B cell (primary cell): ENCODE data around the gene CCDC186. TPM values are rescaled to one million over a fixed set of nuclear protein-coding genes. Genes with fewer than 3 reads are reported as not detected.

ENCODE experiments used
- ATAC-seq: fragments of 200-7000 bp; cut with Tn5 transposase; one replicate; pipeline ENCODE4 v1.10.0; 2021; ENCODE audit warnings: low read depth, mild to moderate bottlenecking, moderate number of reproducible peaks, moderate library complexity
- CTCF ChIA-PET: fragments of 350-600 bp; sonication (Branson Sonifier 250); formaldehyde crosslinking; loops from one replicate; lab custom pipeline; 2021; ENCODE audit warnings: antibody characterized with exemption, inconsistent platforms; lab: Charles Lee
- POLR2A ChIA-PET: fragments of 350-600 bp; sonication (Branson Sonifier 250); formaldehyde crosslinking; loops from one replicate; lab custom pipeline; 2021; ENCODE audit warnings: antibody characterized with exemption; lab: Charles Lee
- DNase-seq: peaks from one replicate; pipeline ENCODE4 v3.0.0; 2013
- H2AFZ ChIP-seq: 2 replicates; pipeline ENCODE4 v1.6.1; 2012; ENCODE audit warnings: mild to moderate bottlenecking, low read depth, low read length; ENCODE audit not compliant: insufficient read depth, poor library complexity, severe bottlenecking
- H3K27ac ChIP-seq, 2 donors: 1 replicate in 1 of 2; 2 replicates in 1 of 2; pipeline ENCODE4 v1.5.1; 2012 to 2013; ENCODE audit warnings: low read length in 2 of 2, mild to moderate bottlenecking in 2 of 2, moderate library complexity in 1 of 2
- H3K27me3 ChIP-seq, 4 experiments: fragments of 200-600 bp in 1 of 4; sonication (generic) in 1 of 4; replicated peaks in 1 of 4; 1 replicate in 2 of 4; 2 replicates in 2 of 4; pipeline versions ENCODE4 v1.6.1 to v1.7.0; 2013 to 2016; ENCODE audit warnings: low read length in 3 of 4, mild to moderate bottlenecking in 2 of 4, mixed read lengths in 1 of 4, moderate library complexity in 1 of 4; ENCODE audit not compliant: insufficient read depth in 4 of 4, control insufficient read depth in 3 of 4; ENCODE audit errors: control extremely low read depth in 1 of 4
- H3K36me3 ChIP-seq, 2 experiments: replicated peaks in 1 of 2; 1 replicate in 1 of 2; 2 replicates in 1 of 2; pipeline versions ENCODE4 v1.6.1 to v1.7.1; 2013; ENCODE audit warnings: low read length in 1 of 2; ENCODE audit not compliant: insufficient read depth in 2 of 2, control insufficient read depth in 1 of 2; ENCODE audit errors: control extremely low read depth in 1 of 2, extremely low read depth in 1 of 2
- H3K4me1 ChIP-seq, 2 donors: fragments of 200-600 bp in 1 of 2; sonication (generic) in 1 of 2; 1 replicate in 1 of 2; 2 replicates in 1 of 2; pipeline versions ENCODE4 v1.5.1 to v1.6.1; 2013 to 2017; ENCODE audit warnings: low read length in 2 of 2; ENCODE audit not compliant: control insufficient read depth in 2 of 2, insufficient read depth in 2 of 2
- H3K4me2 ChIP-seq: replicated peaks from 2 replicates; pipeline ENCODE3; 2012; ENCODE audit warnings: mild to moderate bottlenecking, low read depth, low read length; ENCODE audit not compliant: poor library complexity, severe bottlenecking
- H3K4me3 ChIP-seq, 5 experiments: fragments of 200-600 bp in 1 of 5; sonication (generic) in 1 of 5; 1 replicate in 3 of 5; 2 replicates in 2 of 5; pipeline versions ENCODE4 v1.5.1 to v1.7.0; 2011 to 2016; ENCODE audit warnings: low read length in 4 of 5, mild to moderate bottlenecking in 4 of 5, low read depth in 2 of 5, control low read depth in 1 of 5, moderate library complexity in 1 of 5; ENCODE audit not compliant: insufficient read depth in 1 of 5; ENCODE audit errors: control extremely low read depth in 1 of 5, extremely low read depth in 1 of 5
- H3K79me2 ChIP-seq: fragments of 200-600 bp; sonication (generic); one replicate; pipeline ENCODE4 v1.6.0; 2016; ENCODE audit warnings: low read length; ENCODE audit not compliant: control insufficient read depth, insufficient read depth
- H3K9ac ChIP-seq: fragments of 200-600 bp; sonication (generic); 2 replicates; pipeline ENCODE4 v1.6.1; 2017; ENCODE audit warnings: mild to moderate bottlenecking, low read length, moderate library complexity
- H3K9me3 ChIP-seq, 3 donors: one replicate each; pipeline versions ENCODE4 v1.6.1 to v1.7.1; 2013; ENCODE audit warnings: low read length in 2 of 3; ENCODE audit not compliant: control insufficient read depth in 2 of 3, insufficient read depth in 1 of 3; ENCODE audit errors: control extremely low read depth in 1 of 3
- H4K20me1 ChIP-seq: 2 replicates; pipeline ENCODE4 v1.6.0; 2012; ENCODE audit warnings: mild to moderate bottlenecking, low read length; ENCODE audit not compliant: insufficient read depth, control insufficient read depth, poor library complexity, severe bottlenecking
- H3K27ac Mint-ChIP-seq: one replicate; pipeline ENCODE4 v1.8.0; 2021; ENCODE audit warnings: mixed read lengths
- H3K27me3 Mint-ChIP-seq: one replicate; pipeline ENCODE4 v1.8.0; 2021; ENCODE audit warnings: mixed read lengths
- H3K4me1 Mint-ChIP-seq: one replicate; pipeline ENCODE4 v1.8.0; 2021; ENCODE audit warnings: mixed read lengths
- H3K4me3 Mint-ChIP-seq: one replicate; pipeline ENCODE4 v1.8.0; 2021; ENCODE audit warnings: mixed read lengths
- H3K9me3 Mint-ChIP-seq: one replicate; pipeline ENCODE4 v1.8.0; 2022; ENCODE audit warnings: mixed read lengths; ENCODE audit not compliant: insufficient read depth
- CTCF ChIP-seq: fragments of 200-600 bp; IDR thresholded peaks from one replicate; pipeline ENCODE4 v1.8.0; 2022; ENCODE audit warnings: antibody characterized with exemption, mild to moderate bottlenecking
- EZH2 ChIP-seq: IDR thresholded peaks from 2 replicates; pipeline ENCODE4 v1.6.1; 2012; ENCODE audit warnings: borderline replicate concordance, low read depth, mild to moderate bottlenecking, moderate library complexity, low read length; ENCODE audit not compliant: insufficient read depth, poor library complexity, severe bottlenecking
- WGBS: methylation state at CpG from one replicate; pipeline ENCODE4 v1.1.5; 2013; ENCODE audit warnings: missing lambda C conversion rate; ENCODE audit not compliant: insufficient coverage; 5-methylcytosine and 5-hydroxymethylcytosine counted together
- intact Hi-C: fragments of 100-400 bp; cut with micrococcal nuclease; formaldehyde crosslinking; loops from one replicate; pipeline ENCODE4 v1.10.0; 2022
- polyA plus RNA-seq: library from polyadenylated mRNA; depleted of rRNA; stranded (reverse); fragments of >200 nt; gene quantifications from 2 replicates; pipeline ENCODE4 v1.2.3, GENCODE V29; 2012
- total RNA-seq, 2 donors: library from RNA; stranded (reverse); fragments of 120-200 nt in 1 of 2; gene quantifications; 1 replicate in 1 of 2; 2 replicates in 1 of 2; pipeline versions ENCODE4 v1.2.3 to v1.2.4, GENCODE V29; 2013 to 2022

Gene CCDC186
- total and polyA plus RNA-seq, 2 donors (not counting 1 experiment from before 2014, with no cell fraction given): 8.0 to 33.8 TPM

GRCh38 chr10:114189700-114190099 lies 15.7 kb upstream of the CCDC186 start:
- intact Hi-C loops: no loop called here
- no peak overlapping the region for H3K4me3 Mint-ChIP-seq
- TF ChIP-seq EZH2 (no peak), CTCF (no peak)
- peaks cover 8% of the 10 kb centered on the region for H3K4me1 Mint-ChIP-seq
- POLR2A ChIA-PET: no interaction called here
- H3K4me3 ChIP-seq: no peak overlapping the region
- no peak for ATAC-seq
- CTCF ChIA-PET: no interaction called here
- H3K4me1 ChIP-seq: peaks cover 6 to 8% of the 10 kb centered on the region in 2 donors
- H3K27me3 Mint-ChIP-seq: peaks cover 9% of the 10 kb centered on the region
- H4K20me1 ChIP-seq: no peaks in the 10 kb centered on the region
- no peak overlapping the region for H3K9ac ChIP-seq
- no peaks in the 10 kb centered on the region for H3K27me3 ChIP-seq
- no peaks in the 10 kb centered on the region for H3K9me3 ChIP-seq
- no peak for DNase-seq
- no CpG with 5 or more reads among the region's 8 CpGs for WGBS
- no peak overlapping the region for H3K27ac ChIP-seq
- no peak overlapping the region for H3K27ac Mint-ChIP-seq
- no peak overlapping the region for H3K4me2 ChIP-seq
- H3K79me2 ChIP-seq: no peaks in the 10 kb centered on the region
- H3K36me3 ChIP-seq: no peaks in the 10 kb centered on the region
- no peak overlapping the region for H2AFZ ChIP-seq
- no peaks in the 10 kb centered on the region for H3K9me3 Mint-ChIP-seq

- DNase-seq (no peak), ATAC-seq (no peak)
- ChIA-PET POLR2A (no interaction called here), CTCF (no interaction called here)
- H2AFZ ChIP-seq: no peak overlapping the region
- H3K27me3 ChIP-seq: no peaks in the 10 kb centered on the region
- no CpG with 5 or more reads among the region's 3 CpGs for WGBS
- H3K36me3 ChIP-seq: no peaks in the 10 kb centered on the region
- intact Hi-C loops: no loop called here
- no peaks in the 10 kb centered on the region for H3K9me3 ChIP-seq
- H3K4me1 ChIP-seq: peaks cover 6 to 8% of the 10 kb centered on the region in 2 donors
- peaks cover 8% of the 10 kb centered on the region for H3K4me1 Mint-ChIP-seq
- no peak for TF ChIP-seq EZH2
- no peak for TF ChIP-seq CTCF
- H3K27ac Mint-ChIP-seq: no peak overlapping the region
- no peak overlapping the region for H3K4me2 ChIP-seq
- no peaks in the 10 kb centered on the region for H3K79me2 ChIP-seq
- H3K4me3 Mint-ChIP-seq: no peak overlapping the region
- H3K9ac ChIP-seq: no peak overlapping the region
- H3K27me3 Mint-ChIP-seq: peaks cover 11% of the 10 kb centered on the region
- no peak overlapping the region for H3K27ac ChIP-seq
- no peak overlapping the region for H3K4me3 ChIP-seq
- no peaks in the 10 kb centered on the region for H4K20me1 ChIP-seq
- no peaks in the 10 kb centered on the region for H3K9me3 Mint-ChIP-seq
Measured at GRCh38 chr10:114188900-114189299, 14.9 kb upstream of the CCDC186 start.
